PFSK-1 (cell line): ENCODE results near the gene ALDH18A1.

Experiments used
- POLR2AphosphoS5 ChIP-seq: IDR thresholded peaks from 2 replicates; pipeline ENCODE4 v1.6.1; 2012; ENCODE audit warnings: low read depth, mild to moderate bottlenecking, control low read depth, low read length, moderate library complexity
- TF ChIP-seq, protein P1 (sequence below), 2 experiments: IDR thresholded peaks; 2 replicates each; pipeline versions ENCODE4 v1.6.1 to v1.8.0; 2011 to 2012; ENCODE audit warnings: low read depth in 2 of 2, low read length in 2 of 2, control low read depth in 1 of 2, inconsistent platforms in 1 of 2, mild to moderate bottlenecking in 1 of 2, moderate library complexity in 1 of 2; ENCODE audit not compliant: insufficient read depth in 1 of 2

DNA sequence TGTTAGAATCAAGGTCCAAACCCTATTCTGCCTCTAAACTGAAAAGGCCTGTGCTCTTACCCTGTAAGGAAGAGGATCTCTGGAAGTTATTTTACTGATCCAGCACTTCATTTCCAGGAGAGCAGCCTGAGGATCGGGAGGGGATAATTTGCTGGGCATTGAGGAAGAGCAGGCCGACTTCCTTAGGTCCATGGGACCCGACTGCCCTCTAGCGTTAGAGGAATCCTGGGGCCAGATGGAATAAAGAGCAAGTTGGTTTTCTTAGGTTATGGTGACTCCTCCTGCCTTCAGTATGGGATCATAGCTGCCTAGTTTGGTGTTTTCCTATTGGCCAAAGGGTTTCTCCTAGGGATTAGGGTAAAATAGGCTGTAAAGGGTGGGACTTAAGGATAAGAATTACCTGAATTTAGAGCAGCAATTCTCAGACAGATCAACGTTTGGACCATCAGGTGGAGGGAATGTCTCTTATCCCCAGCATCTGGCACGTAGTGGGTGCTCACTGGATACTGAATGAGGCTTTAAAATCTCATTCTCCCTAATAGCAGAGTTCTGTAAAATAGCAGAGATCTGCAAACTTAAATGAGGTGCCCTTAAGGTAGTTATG, 55.3 kb downstream of the ALDH18A1 start:
- no peak for TF ChIP-seq POLR2AphosphoS5
- TF ChIP-seq, protein P1, sequence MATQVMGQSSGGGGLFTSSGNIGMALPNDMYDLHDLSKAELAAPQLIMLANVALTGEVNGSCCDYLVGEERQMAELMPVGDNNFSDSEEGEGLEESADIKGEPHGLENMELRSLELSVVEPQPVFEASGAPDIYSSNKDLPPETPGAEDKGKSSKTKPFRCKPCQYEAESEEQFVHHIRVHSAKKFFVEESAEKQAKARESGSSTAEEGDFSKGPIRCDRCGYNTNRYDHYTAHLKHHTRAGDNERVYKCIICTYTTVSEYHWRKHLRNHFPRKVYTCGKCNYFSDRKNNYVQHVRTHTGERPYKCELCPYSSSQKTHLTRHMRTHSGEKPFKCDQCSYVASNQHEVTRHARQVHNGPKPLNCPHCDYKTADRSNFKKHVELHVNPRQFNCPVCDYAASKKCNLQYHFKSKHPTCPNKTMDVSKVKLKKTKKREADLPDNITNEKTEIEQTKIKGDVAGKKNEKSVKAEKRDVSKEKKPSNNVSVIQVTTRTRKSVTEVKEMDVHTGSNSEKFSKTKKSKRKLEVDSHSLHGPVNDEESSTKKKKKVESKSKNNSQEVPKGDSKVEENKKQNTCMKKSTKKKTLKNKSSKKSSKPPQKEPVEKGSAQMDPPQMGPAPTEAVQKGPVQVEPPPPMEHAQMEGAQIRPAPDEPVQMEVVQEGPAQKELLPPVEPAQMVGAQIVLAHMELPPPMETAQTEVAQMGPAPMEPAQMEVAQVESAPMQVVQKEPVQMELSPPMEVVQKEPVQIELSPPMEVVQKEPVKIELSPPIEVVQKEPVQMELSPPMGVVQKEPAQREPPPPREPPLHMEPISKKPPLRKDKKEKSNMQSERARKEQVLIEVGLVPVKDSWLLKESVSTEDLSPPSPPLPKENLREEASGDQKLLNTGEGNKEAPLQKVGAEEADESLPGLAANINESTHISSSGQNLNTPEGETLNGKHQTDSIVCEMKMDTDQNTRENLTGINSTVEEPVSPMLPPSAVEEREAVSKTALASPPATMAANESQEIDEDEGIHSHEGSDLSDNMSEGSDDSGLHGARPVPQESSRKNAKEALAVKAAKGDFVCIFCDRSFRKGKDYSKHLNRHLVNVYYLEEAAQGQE (IDR thresholded peaks at IDR 0.05; ENCODE audit: insufficient read depth in 1 of 2, low read depth in 2 of 2, low read length in 2 of 2): peak in 1 of 2 experiments; percentile 64; a peak in 2 of 4 replicates
